Natural killer cell (primary cell): Measurements from ENCODE around the gene TSPO2. TPM values are rescaled to one million over a fixed set of nuclear protein-coding genes. Genes with fewer than 3 reads are reported as not detected.

Source experiments
- ATAC-seq, 3 donors: fragments of 150-1000 bp in 2 of 3; fragments of 200-7000 bp in 1 of 3; cut with Tn5 transposase; 1 replicate in 1 of 3; 2 replicates in 2 of 3; pipeline ENCODE4 v1.10.0; 2021; ENCODE audit warnings: mild to moderate bottlenecking in 2 of 3, moderate library complexity in 2 of 3
- DNase-seq, 2 donors: peaks; one replicate each; pipeline versions ENCODE4 v3.0.0 to v3.0.0-alpha.2; 2013 to 2021; ENCODE audit warnings: mixed read lengths in 1 of 2
- H3K27ac ChIP-seq: one replicate; pipeline ENCODE4 v1.5.1; 2013; ENCODE audit warnings: mild to moderate bottlenecking, low read length
- H3K27me3 ChIP-seq: one replicate; pipeline ENCODE4 v1.6.1; 2013; ENCODE audit warnings: low read length; ENCODE audit not compliant: control insufficient read depth, insufficient read depth
- H3K36me3 ChIP-seq: one replicate; pipeline ENCODE4 v1.6.1; 2013; ENCODE audit warnings: low read length; ENCODE audit not compliant: control insufficient read depth, insufficient read depth
- H3K4me1 ChIP-seq: one replicate; pipeline ENCODE4 v1.6.1; 2013; ENCODE audit warnings: low read length; ENCODE audit not compliant: control insufficient read depth, insufficient read depth
- H3K4me3 ChIP-seq: one replicate; pipeline ENCODE4 v1.5.1; 2013; ENCODE audit warnings: low read length
- H3K9me3 ChIP-seq: one replicate; pipeline ENCODE4 v1.6.1; 2013; ENCODE audit warnings: low read length; ENCODE audit not compliant: control insufficient read depth, insufficient read depth
- H3K27ac Mint-ChIP-seq, 2 donors: one replicate each; pipeline ENCODE4 v1.8.0; 2022; ENCODE audit warnings: mild to moderate bottlenecking in 2 of 2, mixed read lengths in 2 of 2, moderate library complexity in 1 of 2
- H3K27me3 Mint-ChIP-seq, 2 donors: one replicate each; pipeline ENCODE4 v1.8.0; 2022; ENCODE audit warnings: low read depth in 2 of 2, mixed read lengths in 2 of 2
- H3K36me3 Mint-ChIP-seq: one replicate; pipeline ENCODE4 v1.8.0; 2022; ENCODE audit warnings: mixed read lengths
- H3K4me1 Mint-ChIP-seq, 2 donors: one replicate each; pipeline ENCODE4 v1.8.0; 2022; ENCODE audit warnings: mixed read lengths in 2 of 2
- H3K4me3 Mint-ChIP-seq: one replicate; pipeline ENCODE4 v1.8.0; 2022; ENCODE audit warnings: mild to moderate bottlenecking, moderate library complexity, mixed read lengths
- H3K9me3 Mint-ChIP-seq, 2 donors: one replicate each; pipeline ENCODE4 v1.8.0; 2022; ENCODE audit warnings: mixed read lengths in 2 of 2
- CTCF ChIP-seq: fragments of 200-600 bp; IDR thresholded peaks from one replicate; pipeline ENCODE4 v1.8.0; 2022; ENCODE audit warnings: antibody characterized with exemption
- WGBS: methylation state at CpG from one replicate; pipeline ENCODE4 v1.1.7; 2013; ENCODE audit warnings: missing lambda C conversion rate; ENCODE audit not compliant: insufficient coverage; 5-methylcytosine and 5-hydroxymethylcytosine counted together
- intact Hi-C: fragments of 100-400 bp; cut with micrococcal nuclease; formaldehyde crosslinking; loops from one replicate; pipeline ENCODE4 v1.14.2; 2022
- total RNA-seq, 4 donors: library from RNA; stranded (reverse); fragments of 120-200 nt in 1 of 4; gene quantifications; one replicate each; pipeline versions ENCODE4 v1.2.3 to v1.2.4, GENCODE V29; 2013 to 2022

Gene TSPO2
- total RNA-seq: not detected
- total RNA-seq (2013): not detected

GRCh38 chr6:41042226-41043055 is at the start of gene TSPO2:
Gene TSPO2, plus strand, starts transcription at chr6:41042467. Its CDS starts 519 bp downstream, at chr6:41042986.
- intact Hi-C loops: no loop called here
- no peak for DNase-seq
- no peaks in the 10 kb centered on the region for H3K9me3 Mint-ChIP-seq
- H3K36me3 Mint-ChIP-seq: no peaks in the 10 kb centered on the region
- ATAC-seq: no peak
- H3K4me3 Mint-ChIP-seq: no peak within 1 kb of the TSS
- Histone ChIP-seq H3K27me3 (no peaks in the 10 kb centered on the region), H3K4me3 (no peak within 1 kb of the TSS), H3K4me1 (no peaks in the 10 kb centered on the region), H3K9me3 (no peaks in the 10 kb centered on the region), H3K27ac (no peak within 1 kb of the TSS), H3K36me3 (no peaks in the 10 kb centered on the region)
- no peaks in the 10 kb centered on the region for H3K27me3 Mint-ChIP-seq
- 89% methylated on average over 10 of the region's 10 CpGs for WGBS
- no peaks in the 10 kb centered on the region for H3K4me1 Mint-ChIP-seq
- no peak for TF ChIP-seq CTCF
- H3K27ac Mint-ChIP-seq: no peak within 1 kb of the TSS

GRCh38 chr6:40992746-40993145 is 49.5 kb upstream of the TSPO2 start:
- no peaks in the 10 kb centered on the region for H3K9me3 Mint-ChIP-seq
- 78% methylated on average over 3 of the region's 3 CpGs for WGBS
- no peaks in the 10 kb centered on the region for H3K9me3 ChIP-seq
- no peaks in the 10 kb centered on the region for H3K36me3 ChIP-seq
- H3K27me3 Mint-ChIP-seq: peaks cover 27 to 52% of the 10 kb centered on the region in 2 donors
- DNase-seq: no peak
- intact Hi-C loops: no loop called here
- no peak overlapping the region for H3K4me3 Mint-ChIP-seq
- H3K4me1 Mint-ChIP-seq: no peaks in the 10 kb centered on the region
- no peak overlapping the region for H3K27ac ChIP-seq
- ATAC-seq: no peak
- no peak overlapping the region for H3K4me3 ChIP-seq
- no peaks in the 10 kb centered on the region for H3K36me3 Mint-ChIP-seq
- H3K27me3 ChIP-seq: no peaks in the 10 kb centered on the region
- H3K27ac Mint-ChIP-seq: no peak overlapping the region
- no peak for TF ChIP-seq CTCF
- H3K4me1 ChIP-seq: no peaks in the 10 kb centered on the region

- no peak overlapping the region for H3K27ac Mint-ChIP-seq
- no peaks in the 10 kb centered on the region for H3K4me1 Mint-ChIP-seq
- WGBS: 91% methylated on average over 6 of the region's 6 CpGs
- peaks cover 19 to 48% of the 10 kb centered on the region in 2 donors for H3K27me3 Mint-ChIP-seq
- no peaks in the 10 kb centered on the region for H3K9me3 Mint-ChIP-seq
- no peaks in the 10 kb centered on the region for H3K36me3 Mint-ChIP-seq
- ATAC-seq: no peak
- DNase-seq: no peak
- TF ChIP-seq CTCF: no peak
- intact Hi-C loops: no loop called here
- no peaks in the 10 kb centered on the region for H3K9me3 ChIP-seq
- H3K27me3 ChIP-seq: no peaks in the 10 kb centered on the region
- no peak overlapping the region for H3K27ac ChIP-seq
- H3K4me3 Mint-ChIP-seq: no peak overlapping the region
- no peaks in the 10 kb centered on the region for H3K4me1 ChIP-seq
- H3K4me3 ChIP-seq: no peak overlapping the region
- no peaks in the 10 kb centered on the region for H3K36me3 ChIP-seq
Measured at GRCh38 chr6:40996591-40997233, 45.6 kb upstream of the TSPO2 start.
